H9 (cell line): ENCODE results near the gene PLCD3. TPM values are rescaled to one million over a fixed set of nuclear protein-coding genes. Genes with fewer than 3 reads are reported as not detected.

Experiments
- DNase-seq: peaks from one replicate; pipeline ENCODE4 v3.0.0-alpha.2; 2017
- H2AFZ ChIP-seq: one replicate; pipeline ENCODE4 v1.6.1; 2013; ENCODE audit warnings: mild to moderate bottlenecking, low read length, control low read depth, moderate library complexity
- H2AK5ac ChIP-seq: 2 replicates; pipeline ENCODE4 v1.6.1; 2013; ENCODE audit warnings: low read length, control low read depth, mixed read lengths; ENCODE audit not compliant: insufficient read length
- H2BK120ac ChIP-seq: one replicate; pipeline ENCODE4 v1.6.1; 2013; ENCODE audit warnings: low read depth, mild to moderate bottlenecking, low read length, control low read depth, inconsistent platforms; ENCODE audit not compliant: poor library complexity, severe bottlenecking
- H2BK12ac ChIP-seq: 2 replicates; pipeline ENCODE4 v1.6.1; 2013; ENCODE audit warnings: low read length, control low read depth, mixed read lengths, low read depth; ENCODE audit not compliant: insufficient read length
- H2BK15ac ChIP-seq: 2 replicates; pipeline ENCODE4 v1.6.1; 2013; ENCODE audit warnings: low read depth, low read length, control low read depth
- H2BK20ac ChIP-seq: one replicate; pipeline ENCODE4 v1.6.1; 2013; ENCODE audit warnings: low read depth, mild to moderate bottlenecking, low read length, control low read depth, inconsistent platforms; ENCODE audit not compliant: poor library complexity, severe bottlenecking
- H2BK5ac ChIP-seq: 2 replicates; pipeline ENCODE4 v1.6.1; 2013; ENCODE audit warnings: low read length, control low read depth, mixed read lengths; ENCODE audit not compliant: insufficient read length
- H3K14ac ChIP-seq: 2 replicates; pipeline ENCODE4 v1.6.1; 2013; ENCODE audit warnings: low read length, control low read depth; ENCODE audit not compliant: insufficient read depth
- H3K18ac ChIP-seq: 2 replicates; pipeline ENCODE4 v1.6.1; 2013; ENCODE audit warnings: low read depth, mild to moderate bottlenecking, mixed read lengths, low read length, control low read depth; ENCODE audit not compliant: insufficient read length
- H3K23ac ChIP-seq: 2 replicates; pipeline ENCODE4 v1.6.1; 2013; ENCODE audit warnings: low read length, control low read depth, mixed read lengths, low read depth; ENCODE audit not compliant: insufficient read length
- H3K23me2 ChIP-seq: 2 replicates; pipeline ENCODE4 v1.6.1; 2013; ENCODE audit warnings: low read depth, mild to moderate bottlenecking, mixed read lengths, low read length, control low read depth; ENCODE audit not compliant: insufficient read length, poor library complexity, severe bottlenecking
- H3K27ac ChIP-seq: 2 replicates; pipeline ENCODE4 v1.5.1; 2013; ENCODE audit warnings: low read length, control low read depth, mixed read lengths, low read depth; ENCODE audit not compliant: insufficient read length
- H3K27me3 ChIP-seq: 2 replicates; pipeline ENCODE4 v1.6.1; 2013; ENCODE audit warnings: low read length, control low read depth, inconsistent platforms; ENCODE audit not compliant: insufficient read depth
- H3K4ac ChIP-seq: 2 replicates; pipeline ENCODE4 v1.6.1; 2013; ENCODE audit warnings: low read depth, mild to moderate bottlenecking, control low read depth, inconsistent platforms, low read length, moderate library complexity
- H3K4me1 ChIP-seq: 2 replicates; pipeline ENCODE4 v1.6.1; 2013; ENCODE audit warnings: low read length, control low read depth, inconsistent platforms; ENCODE audit not compliant: insufficient read depth
- H3K4me2 ChIP-seq: 2 replicates; pipeline ENCODE4 v1.6.1; 2013; ENCODE audit warnings: low read length, control low read depth, mixed read lengths; ENCODE audit not compliant: insufficient read length, insufficient read depth
- H3K56ac ChIP-seq: 2 replicates; pipeline ENCODE4 v1.6.1; 2013; ENCODE audit warnings: low read depth, mild to moderate bottlenecking, mixed read lengths, low read length, control low read depth; ENCODE audit not compliant: insufficient read length
- H3K79me1 ChIP-seq: 2 replicates; pipeline ENCODE4 v1.6.1; 2013; ENCODE audit warnings: low read depth, mild to moderate bottlenecking, moderate library complexity, low read length, control low read depth, inconsistent platforms; ENCODE audit not compliant: insufficient read depth, poor library complexity, severe bottlenecking
- H3K79me2 ChIP-seq: 2 replicates; pipeline ENCODE4 v1.6.1; 2013; ENCODE audit warnings: low read length, control low read depth, inconsistent platforms; ENCODE audit not compliant: insufficient read depth
- H3K9ac ChIP-seq: 2 replicates; pipeline ENCODE4 v1.6.1; 2013; ENCODE audit warnings: low read length, control low read depth, mixed read lengths; ENCODE audit not compliant: insufficient read length; ENCODE audit errors: extremely low read depth
- H3K9me3 ChIP-seq: one replicate; pipeline ENCODE4 v1.6.1; 2013; ENCODE audit warnings: low read depth, low read length, inconsistent platforms; ENCODE audit not compliant: control insufficient read depth
- H3T11ph ChIP-seq: one replicate; pipeline ENCODE4 v1.6.1; 2013; ENCODE audit warnings: mild to moderate bottlenecking, low read length, control low read depth, inconsistent platforms
- H4K20me1 ChIP-seq: one replicate; pipeline ENCODE4 v1.6.1; 2013; ENCODE audit not compliant: control insufficient read depth, insufficient read length, insufficient read depth
- H4K5ac ChIP-seq: 2 replicates; pipeline ENCODE4 v1.6.1; 2013; ENCODE audit warnings: low read depth, mild to moderate bottlenecking, mixed read lengths, low read length, control low read depth; ENCODE audit not compliant: insufficient read length
- H4K8ac ChIP-seq: replicated peaks from 2 replicates; pipeline ENCODE4 v1.6.1; 2013; ENCODE audit warnings: low read length, control low read depth, mixed read lengths, low read depth; ENCODE audit not compliant: insufficient read length
- H4K91ac ChIP-seq: 2 replicates; pipeline ENCODE4 v1.6.1; 2013; ENCODE audit warnings: low read depth, mild to moderate bottlenecking, moderate library complexity, mixed read lengths, low read length, control low read depth; ENCODE audit not compliant: insufficient read length
- H3K27ac Mint-ChIP-seq, 3 experiments: 2 replicates in 2 of 3; 3 replicates in 1 of 3; pipeline ENCODE4 v1.8.0; 2020 to 2021; ENCODE audit warnings: mixed read lengths in 3 of 3, mild to moderate bottlenecking in 1 of 3, moderate library complexity in 1 of 3
- H3K27me3 Mint-ChIP-seq: 2 replicates; pipeline ENCODE4 v1.8.0; 2021; ENCODE audit warnings: low read depth, mild to moderate bottlenecking, moderate library complexity, mixed read lengths
- H3K36me3 Mint-ChIP-seq, 3 experiments: 2 replicates in 2 of 3; 3 replicates in 1 of 3; pipeline ENCODE4 v1.8.0; 2020 to 2021; ENCODE audit warnings: low read depth in 3 of 3, mixed read lengths in 3 of 3; ENCODE audit not compliant: insufficient read depth in 1 of 3
- H3K4me1 Mint-ChIP-seq, 2 experiments: 2 replicates each; pipeline ENCODE4 v1.8.0; 2020; ENCODE audit warnings: mixed read lengths in 2 of 2
- H3K4me3 Mint-ChIP-seq, 2 experiments: 2 replicates in 1 of 2; 3 replicates in 1 of 2; pipeline ENCODE4 v1.8.0; 2020 to 2021; ENCODE audit warnings: mild to moderate bottlenecking in 2 of 2, mixed read lengths in 2 of 2, moderate library complexity in 1 of 2
- H3K9me3 Mint-ChIP-seq, 2 experiments: 2 replicates in 1 of 2; 3 replicates in 1 of 2; pipeline ENCODE4 v1.8.0; 2020; ENCODE audit warnings: mild to moderate bottlenecking in 2 of 2, mixed read lengths in 2 of 2, moderate library complexity in 1 of 2
- CTCF ChIP-seq: fragments of 200-600 bp; sonication (generic); conservative IDR thresholded peaks from 3 replicates; pipeline ENCODE4 v1.8.0; 2021; ENCODE audit warnings: antibody characterized with exemption, mild to moderate bottlenecking
- WGBS: extraction: QIAGEN DNeasy Blood & Tissue Kit; methylation state at CpG from one replicate; pipeline ENCODE4 v1.1.7; 2013; ENCODE audit warnings: missing lambda C conversion rate, low lambda C conversion rate, mixed read lengths; ENCODE audit not compliant: insufficient read length; ENCODE audit errors: extremely low coverage; 5-methylcytosine and 5-hydroxymethylcytosine counted together
- total RNA-seq: library from RNA; stranded (reverse); gene quantifications from 2 replicates; pipeline ENCODE4 v1.2.1, GENCODE V29; 2021

The PLCD3 gene
- total RNA-seq, 1 experiment from 2014 or later = 41.6 TPM

- peaks cover 3 to 5% of the 10 kb centered on the region in 2 experiments; a peak in 4 of 5 replicates for H3K9me3 Mint-ChIP-seq
- Histone ChIP-seq H4K8ac (no peak overlapping the region), H4K91ac (no peak overlapping the region), H2BK15ac (no peak overlapping the region), H3K56ac (no peak overlapping the region), H3K14ac (no peak overlapping the region), H3K4me1 (no peaks in the 10 kb centered on the region), H3K9ac (no peak overlapping the region), H2BK5ac (no peak overlapping the region), H3K79me1 (no peaks in the 10 kb centered on the region), H3K9me3 (no peaks in the 10 kb centered on the region), H3T11ph (no peak overlapping the region), H3K4me2 (no peak overlapping the region), H2AK5ac (no peak overlapping the region), H3K27me3 (no peaks in the 10 kb centered on the region), H2BK120ac (no peak overlapping the region), H2BK12ac (no peak overlapping the region), H2BK20ac (no peak overlapping the region), H3K23ac (no peak overlapping the region), H3K4ac (no peak overlapping the region), H4K5ac (no peak overlapping the region), H3K79me2 (no peaks in the 10 kb centered on the region), H3K18ac (no peak overlapping the region), H3K23me2 (peaks cover 14% of the 10 kb centered on the region), H4K20me1 (no peaks in the 10 kb centered on the region), H2AFZ (no peak overlapping the region), H3K27ac (no peak overlapping the region)
- TF ChIP-seq CTCF = no peak
- H3K4me3 Mint-ChIP-seq = peak overlapping the region in 1 of 2 experiments; percentile 70; a peak in 1 of 5 replicates
- DNase-seq = no peak
- H3K27ac Mint-ChIP-seq = no peak overlapping the region
- H3K4me1 Mint-ChIP-seq = peaks cover 8 to 17% of the 10 kb centered on the region in 2 experiments
- H3K36me3 Mint-ChIP-seq = peaks cover 3 to 6% (median 4%) of the 10 kb centered on the region in 3 experiments; a peak in 5 of 7 replicates
- WGBS = no CpG with 5 or more reads among the region's 12 CpGs
- H3K27me3 Mint-ChIP-seq = peaks cover 1% of the 10 kb centered on the region; the same call in 1 of the 2 replicates
Observed at GRCh38 chr17:45136846-45137560, 4.7 kb upstream of the PLCD3 start.
